Stimulated activated CD8-positive, alpha-beta memory T cell treated with anti-CD3 and anti-CD28 coated beads, Interleukin-2, amount 100 ng/mL, for 1 hour (primary cell): ENCODE data around the gene TM4SF1.

ENCODE experiments used
- DNase-seq, 2 donors: peaks; one replicate each; pipeline ENCODE4 v3.0.0-alpha.2; 2020; ENCODE audit warnings: low read depth in 2 of 2

The TM4SF1 gene, protein sequence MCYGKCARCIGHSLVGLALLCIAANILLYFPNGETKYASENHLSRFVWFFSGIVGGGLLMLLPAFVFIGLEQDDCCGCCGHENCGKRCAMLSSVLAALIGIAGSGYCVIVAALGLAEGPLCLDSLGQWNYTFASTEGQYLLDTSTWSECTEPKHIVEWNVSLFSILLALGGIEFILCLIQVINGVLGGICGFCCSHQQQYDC

DNA sequence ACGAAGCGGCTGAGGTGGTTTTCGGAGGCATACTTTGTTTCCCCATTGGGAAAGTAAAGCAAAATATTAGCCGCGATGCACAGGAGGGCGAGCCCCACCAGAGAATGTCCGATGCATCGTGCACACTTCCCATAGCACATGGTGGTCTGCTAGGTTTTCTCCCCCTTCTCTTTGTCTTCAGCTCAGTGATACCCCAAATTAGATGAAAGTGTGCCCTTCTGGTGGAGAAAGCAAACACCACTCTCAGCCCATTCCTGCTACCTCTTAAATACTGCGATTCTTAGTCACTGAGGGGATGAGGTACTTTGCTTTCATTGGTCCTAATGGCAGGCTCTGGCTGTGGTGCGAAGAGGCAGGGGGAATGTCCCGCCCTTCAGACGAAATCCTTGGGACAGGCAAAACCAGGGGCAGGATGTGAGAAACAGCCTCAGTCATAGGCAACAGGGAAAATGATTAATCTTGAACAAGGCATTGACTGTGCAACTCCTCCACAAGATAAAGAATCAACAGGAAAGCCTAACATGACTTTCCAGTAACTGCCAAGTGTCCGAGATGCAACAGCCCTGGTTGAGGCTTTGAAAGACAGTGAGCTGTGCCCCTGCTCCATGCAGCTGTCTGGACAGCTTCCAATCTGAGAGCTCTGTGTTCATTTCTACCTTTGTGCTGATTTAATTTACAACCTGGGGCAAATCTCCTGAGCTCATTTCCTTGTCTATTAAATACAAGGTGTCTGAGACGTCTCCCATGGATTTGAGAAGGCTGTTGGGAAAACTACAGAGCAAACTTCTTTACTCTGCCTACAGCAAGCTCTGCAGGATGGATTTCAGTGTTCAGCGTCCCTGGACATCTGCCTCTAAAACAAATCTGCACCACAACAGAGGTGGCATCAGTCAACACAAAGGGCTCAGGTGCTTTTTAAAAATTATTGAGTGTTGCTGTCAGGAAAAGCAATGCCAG is at the start of gene TM4SF1:
TSS of gene TM4SF1 (minus strand) at position 242 of the 957 bp plus-strand sequence. CDS start at position 140, 102 bp downstream.
- no peak for DNase-seq

DNA sequence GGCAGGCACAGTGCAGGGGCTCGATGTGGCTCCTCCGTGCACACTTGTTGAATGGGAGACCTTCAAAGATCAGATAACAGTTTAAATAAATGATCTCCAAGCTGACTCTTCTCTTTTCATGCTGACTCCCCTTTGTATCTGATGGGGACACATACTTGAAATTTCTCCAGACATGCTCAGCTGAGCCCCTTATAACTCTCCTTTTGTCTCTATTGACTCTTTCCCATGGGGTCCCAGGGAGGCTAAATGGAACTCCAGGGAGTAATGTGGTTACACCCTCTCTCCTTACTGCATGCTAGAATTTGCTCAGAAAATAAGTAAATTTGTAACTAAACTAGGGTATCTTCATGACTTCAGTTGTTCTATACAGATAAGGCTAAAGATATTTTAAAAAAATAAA is 48.9 kb upstream of the TM4SF1 start:
- DNase-seq = no peak

- DNase-seq = no peak
Observed at GRCh38 chr3:149424918-149425317, 47.5 kb upstream of the TM4SF1 start.

- DNase-seq = no peak
Observed at GRCh38 chr3:149421764-149422163, 44.3 kb upstream of the TM4SF1 start.

DNA sequence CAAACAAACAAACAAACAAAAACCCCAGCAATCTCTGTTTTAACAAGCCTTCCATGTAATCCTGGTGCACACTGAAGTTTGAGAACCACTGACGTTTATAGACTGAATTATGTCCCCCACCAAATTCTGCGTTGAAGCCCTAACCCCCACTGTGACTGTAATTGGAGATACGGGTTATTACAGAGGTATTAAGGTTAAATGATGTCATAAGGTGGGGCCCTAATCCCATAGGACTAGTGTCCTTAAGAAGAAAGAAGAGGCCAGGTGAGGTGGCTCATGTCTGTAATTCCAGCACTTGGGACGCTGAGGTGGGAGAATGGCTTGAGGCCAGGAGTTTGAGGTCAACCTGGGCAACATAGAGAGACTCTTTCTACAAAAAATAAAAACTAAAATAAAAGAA is 42.4 kb upstream of the TM4SF1 start:
- no peak for DNase-seq

DNA sequence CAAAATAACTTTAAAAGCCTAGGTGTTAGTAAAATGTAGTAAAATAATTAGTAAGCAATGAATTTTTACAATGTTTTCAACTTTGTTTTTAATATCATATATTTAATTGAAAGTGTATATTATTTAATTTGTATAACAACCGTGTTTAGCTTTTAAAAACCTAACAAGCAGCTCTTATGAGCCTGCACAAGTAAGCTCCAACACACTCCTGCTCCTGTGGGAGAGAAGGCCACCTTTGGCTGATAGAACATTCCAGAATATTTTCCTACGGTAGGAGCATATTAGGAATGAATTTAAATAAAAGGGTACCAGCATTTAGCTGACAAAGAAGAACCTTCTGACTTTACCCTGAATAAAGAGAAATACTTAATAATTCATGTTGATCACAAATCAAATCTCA is 40.3 kb upstream of the TM4SF1 start:
- no peak for DNase-seq

DNA sequence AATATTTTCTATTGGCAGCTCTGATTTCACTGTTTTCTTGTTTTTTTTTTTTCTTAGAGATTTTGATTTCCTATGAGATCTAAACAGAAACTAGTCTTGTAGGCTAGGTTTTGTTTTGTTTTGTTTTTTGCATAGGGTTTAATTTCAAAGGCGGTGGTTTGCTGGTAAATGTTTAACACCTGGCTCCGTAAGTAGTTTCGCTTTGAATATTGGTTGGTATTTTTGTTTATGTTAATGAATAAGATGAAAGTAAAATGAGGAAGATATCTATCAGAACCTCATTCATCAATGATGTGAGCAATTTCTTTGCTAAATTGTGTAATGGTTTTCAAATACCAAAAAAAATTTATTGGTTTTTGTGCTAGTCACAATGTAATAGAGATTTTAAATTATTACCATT is 39.7 kb upstream of the TM4SF1 start:
- DNase-seq = no peak

DNA sequence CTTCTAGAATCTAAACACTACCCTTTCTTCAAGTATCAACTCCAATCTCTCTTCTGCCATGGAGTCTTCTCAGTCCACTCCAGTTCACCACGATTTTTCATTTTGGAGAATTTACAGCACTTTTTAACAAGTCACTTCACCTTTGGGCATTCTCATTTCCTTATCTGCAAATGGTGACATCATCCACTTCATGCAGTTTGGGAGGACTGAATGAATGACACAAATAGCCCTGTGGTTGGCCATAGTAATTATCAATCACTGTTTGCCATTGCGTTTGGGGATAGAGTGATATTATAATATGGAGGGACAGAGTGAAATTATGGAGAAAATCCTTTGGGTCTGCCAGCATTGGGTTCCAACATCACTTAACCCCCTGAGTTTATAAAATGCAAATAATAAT is 38.0 kb upstream of the TM4SF1 start:
- no peak for DNase-seq

DNA sequence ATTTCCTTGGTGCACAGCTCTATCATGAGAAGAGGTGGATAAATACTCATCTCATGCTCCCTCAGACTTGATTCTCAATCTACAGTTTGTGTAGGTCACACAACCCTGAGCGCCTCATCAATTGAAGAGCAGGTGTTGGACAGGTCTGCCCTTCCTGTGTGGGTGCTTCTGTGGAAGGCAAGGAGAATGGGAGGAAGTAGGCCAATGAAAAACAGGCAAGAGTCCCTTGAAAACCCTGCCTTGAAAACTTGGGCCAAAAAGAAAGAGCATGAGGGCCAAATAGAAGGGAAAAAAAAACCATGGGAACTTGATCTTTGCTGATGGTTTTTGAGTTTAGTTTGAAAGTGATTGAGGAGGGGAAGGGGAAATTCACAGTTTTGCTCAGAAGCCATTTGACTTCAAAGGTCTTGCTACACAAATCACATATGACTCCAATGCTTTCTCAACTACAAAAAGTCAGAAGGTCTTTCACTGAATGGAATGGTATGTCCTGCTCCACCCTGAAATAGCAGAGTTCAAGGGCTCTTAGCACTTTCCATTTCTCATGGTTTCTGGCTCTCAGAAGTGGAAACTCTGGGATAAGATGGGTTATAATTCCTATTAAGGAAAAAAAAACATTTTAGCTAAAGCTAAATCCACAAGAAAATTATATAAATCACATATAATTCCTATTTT is 37.2 kb upstream of the TM4SF1 start:
- DNase-seq = no peak

DNA sequence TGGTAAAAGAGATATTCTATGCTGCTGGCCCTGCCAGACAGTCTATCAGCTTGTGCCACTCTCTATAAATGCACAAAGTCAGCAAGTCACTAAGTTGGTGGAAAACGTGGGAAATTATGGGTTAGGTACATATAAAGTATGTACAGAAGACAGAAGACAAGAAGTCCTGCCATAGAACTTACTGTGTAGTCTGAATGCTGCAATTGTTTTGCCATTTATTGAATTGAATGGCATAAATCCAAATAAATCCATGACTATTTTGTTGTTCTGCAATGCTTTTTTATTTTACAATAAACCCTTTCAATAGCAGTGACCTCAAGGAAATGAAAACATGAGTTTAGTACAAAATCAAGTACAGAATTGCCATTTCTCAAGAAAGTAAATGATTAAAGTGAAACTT is 34.1 kb upstream of the TM4SF1 start:
- DNase-seq = no peak

DNA sequence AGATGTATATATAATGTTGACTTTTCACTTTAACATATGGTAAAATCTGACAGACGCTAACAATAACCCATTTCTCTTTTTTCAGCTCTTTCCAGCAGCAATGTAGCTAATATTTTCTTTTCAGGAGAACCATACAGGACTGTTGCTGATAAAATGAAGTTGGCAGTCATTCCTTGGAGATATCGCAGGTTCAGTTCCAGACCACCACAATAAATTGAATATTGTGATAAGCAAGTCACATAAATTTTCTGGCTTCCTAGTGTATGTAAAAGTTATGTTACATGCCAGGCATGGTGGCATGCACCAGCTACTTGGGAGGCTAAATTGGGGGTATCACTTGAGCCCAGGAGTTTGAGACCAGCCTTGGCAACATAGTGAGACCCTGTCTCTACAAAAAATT is 31.9 kb upstream of the TM4SF1 start:
- no peak for DNase-seq

DNA sequence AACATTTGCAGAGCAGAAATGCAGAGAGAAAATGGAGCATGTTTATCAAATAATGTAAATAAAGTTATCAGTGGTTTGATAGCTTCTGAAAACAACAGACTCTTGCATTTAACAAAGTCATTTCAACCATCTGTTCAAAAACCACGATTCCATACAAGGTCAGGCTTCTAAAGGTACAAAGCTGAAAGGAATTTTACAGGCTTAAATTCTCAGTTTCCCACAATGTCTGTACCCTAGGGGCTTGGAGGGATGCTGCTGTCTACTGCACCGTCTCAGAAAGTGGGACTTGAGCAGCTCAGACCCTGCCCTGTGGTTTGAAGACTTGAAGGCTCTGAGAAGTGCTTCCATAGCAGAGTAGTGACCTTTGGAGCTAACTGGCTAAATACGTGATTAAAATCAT is 30.4 kb upstream of the TM4SF1 start:
- no peak for DNase-seq

DNA sequence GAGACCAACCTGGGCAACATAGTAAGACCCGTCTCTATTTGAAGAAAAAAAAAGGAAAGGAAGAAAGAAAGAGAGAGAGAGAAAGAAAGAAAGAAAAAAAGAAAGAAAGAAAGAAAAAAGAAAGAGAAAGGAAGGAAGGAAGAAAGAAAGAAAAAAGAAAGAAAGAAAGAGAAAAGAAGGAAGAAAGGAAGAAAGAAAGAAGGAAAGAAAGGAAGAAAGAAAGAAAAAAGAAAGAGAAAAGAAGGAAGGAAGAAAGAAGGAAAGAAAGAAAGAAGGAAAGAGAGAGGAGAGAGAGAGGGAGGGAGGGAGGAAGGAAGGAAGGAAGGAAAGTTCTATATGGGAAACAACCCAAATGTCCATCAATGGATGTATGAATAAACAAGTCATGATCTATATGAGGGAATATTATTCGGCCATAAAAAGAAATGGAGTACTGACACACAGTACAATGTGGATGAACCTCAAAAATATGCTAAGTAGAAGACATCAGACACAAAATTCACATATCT is 28.8 kb upstream of the TM4SF1 start:
- no peak for DNase-seq

- no peak for DNase-seq
Observed at GRCh38 chr3:149403443-149403842, 26.0 kb upstream of the TM4SF1 start.

- DNase-seq = no peak
Observed at GRCh38 chr3:149402481-149402880, 25.0 kb upstream of the TM4SF1 start.

DNA sequence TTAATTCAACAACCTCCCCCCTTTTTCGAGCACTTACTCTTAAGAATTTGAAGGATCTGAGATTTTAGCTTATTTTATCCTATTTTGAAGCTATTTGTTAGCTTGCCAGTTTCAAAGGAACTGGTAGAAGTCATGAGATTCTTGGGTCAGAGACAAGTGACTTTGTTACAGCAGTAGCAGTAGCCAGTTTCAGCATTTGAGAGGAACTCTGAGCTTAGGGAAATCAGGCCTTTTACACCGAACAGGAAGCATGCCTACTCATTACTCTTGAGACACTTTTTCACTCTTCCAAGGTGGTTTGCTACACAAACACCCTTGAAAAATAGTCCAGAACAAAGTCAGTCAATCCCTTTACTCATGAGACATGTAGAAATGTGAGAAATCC is 24.5 kb upstream of the TM4SF1 start:
- DNase-seq = no peak

DNA sequence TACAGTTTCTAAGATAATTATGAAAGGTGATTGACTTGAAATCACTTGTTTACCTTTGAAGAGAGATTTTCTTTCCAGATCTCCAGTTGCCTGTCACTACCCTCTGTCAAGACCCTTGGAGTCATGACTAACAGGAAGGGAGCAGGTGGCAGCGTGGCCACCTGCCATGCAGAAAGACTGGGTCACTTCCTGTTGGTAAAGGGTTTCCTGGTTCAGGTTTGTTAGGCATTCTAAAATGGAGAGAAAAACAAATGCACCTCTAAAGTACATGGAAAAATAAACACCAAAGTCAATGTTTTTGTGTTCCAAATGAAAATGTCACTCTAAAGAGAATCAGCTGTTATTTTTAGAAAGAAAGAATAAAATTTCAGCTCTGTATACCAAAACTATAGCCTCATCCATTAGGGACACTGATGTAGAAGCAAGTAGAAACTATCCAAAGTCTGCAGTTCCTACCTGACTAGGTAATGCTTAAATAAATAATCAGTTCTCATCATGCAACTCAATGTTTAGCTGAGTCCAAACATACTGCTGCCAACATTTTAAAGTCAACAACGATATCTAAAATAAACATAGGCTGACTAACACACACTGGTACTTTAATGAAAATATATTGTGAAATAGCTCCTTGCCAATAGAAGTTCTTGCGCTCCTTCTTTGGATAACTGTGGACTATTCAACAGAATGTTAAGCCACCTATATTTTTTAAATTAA is 23.9 kb upstream of the TM4SF1 start:
- no peak for DNase-seq

GRCh38 chr3:149400645-149401044 is 23.2 kb upstream of the TM4SF1 start:
- no peak for DNase-seq

GRCh38 chr3:149398296-149398695 is 20.8 kb upstream of the TM4SF1 start:
- DNase-seq = no peak

- DNase-seq = no peak
Observed at GRCh38 chr3:149397528-149397927, 20.1 kb upstream of the TM4SF1 start.

DNA sequence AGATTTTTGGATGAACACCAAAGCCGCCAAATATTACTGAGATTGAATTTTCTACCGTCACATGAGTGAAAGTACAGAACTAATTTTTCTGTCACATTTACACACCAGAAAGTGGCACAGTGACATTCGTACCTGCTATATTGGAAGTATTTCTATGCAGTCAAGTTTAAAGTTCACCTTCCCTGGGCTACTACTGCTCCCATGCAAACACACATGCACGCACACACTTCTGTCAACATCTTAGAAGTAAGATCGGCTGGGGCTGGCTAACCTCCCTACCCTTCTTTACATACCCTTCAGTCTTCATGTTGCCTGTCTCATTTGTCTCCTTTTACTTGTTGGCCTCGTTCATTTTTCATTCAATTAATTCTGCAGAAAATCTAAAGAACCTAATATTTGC is 19.0 kb upstream of the TM4SF1 start:
- DNase-seq = no peak
